IMR-90 (cell line): ENCODE measurements around the gene MAML2. TPM values are rescaled to one million over a fixed set of nuclear protein-coding genes. Genes with fewer than 3 reads are reported as not detected.

Experiments used
- ATAC-seq: fragments of 200-7000 bp; cut with Tn5 transposase; 2 replicates; pipeline ENCODE4 v1.9.1; 2020; ENCODE audit warnings: low read depth, mild to moderate bottlenecking, moderate library complexity
- BruUV-seq: library from RNA; stranded (reverse); fragments of 400-500 nt; replicated peaks from 2 replicates; lab custom pipeline; 2021; lab: Mats Ljungman, UMichigan
- CTCF ChIA-PET: fragments of 300-600 bp; formaldehyde crosslinking; extraction: SDS; loops from one replicate; lab custom pipeline; 2021; ENCODE audit warnings: antibody characterized with exemption; lab: Yijun Ruan, JAX
- POLR2A ChIA-PET: fragments of 300-600 bp; sonication (Branson Sonifier 250); formaldehyde crosslinking; loops from one replicate; lab custom pipeline; 2022; ENCODE audit warnings: antibody characterized with exemption; ENCODE audit not compliant: unreplicated experiment; lab: Charles Lee
- DNase-seq: peaks from one replicate; pipeline ENCODE4 v3.0.0; 2013
- H2AFZ ChIP-seq: replicated peaks from 2 replicates; pipeline ENCODE3; 2013; ENCODE audit warnings: low read length, mild to moderate bottlenecking; ENCODE audit not compliant: poor library complexity
- H2AK5ac ChIP-seq: 2 replicates; pipeline ENCODE4 v1.6.1; 2013; ENCODE audit warnings: low read depth, low read length, inconsistent platforms
- H2AK9ac ChIP-seq: replicated peaks from 2 replicates; pipeline ENCODE3; 2013; ENCODE audit warnings: mild to moderate bottlenecking, low read depth, low read length, moderate library complexity; ENCODE audit not compliant: poor library complexity
- H2BK120ac ChIP-seq: 2 replicates; pipeline ENCODE4 v1.6.1; 2013; ENCODE audit warnings: low read depth, low read length, inconsistent platforms
- H2BK15ac ChIP-seq: 3 replicates; pipeline ENCODE4 v1.6.1; 2013; ENCODE audit warnings: low read depth, low read length, inconsistent platforms
- H2BK20ac ChIP-seq: 2 replicates; pipeline ENCODE4 v1.6.1; 2013; ENCODE audit warnings: low read depth, mild to moderate bottlenecking, inconsistent platforms, low read length, moderate library complexity
- H2BK5ac ChIP-seq: 2 replicates; pipeline ENCODE4 v1.6.1; 2013; ENCODE audit warnings: mild to moderate bottlenecking, low read depth, low read length, inconsistent platforms; ENCODE audit not compliant: poor library complexity, severe bottlenecking
- H3K14ac ChIP-seq: replicated peaks from 2 replicates; pipeline ENCODE4 v1.6.1; 2013; ENCODE audit warnings: low read depth, low read length, inconsistent platforms
- H3K18ac ChIP-seq: 2 replicates; pipeline ENCODE4 v1.6.1; 2013; ENCODE audit warnings: low read depth, low read length, control low read depth
- H3K23ac ChIP-seq: 2 replicates; pipeline ENCODE4 v1.6.1; 2013; ENCODE audit warnings: low read depth, low read length, inconsistent platforms
- H3K27ac ChIP-seq: 2 replicates; pipeline ENCODE4 v1.5.1; 2013; ENCODE audit warnings: mild to moderate bottlenecking, control low read depth, low read length; ENCODE audit not compliant: insufficient read depth
- H3K27me3 ChIP-seq: 2 replicates; pipeline ENCODE4 v1.6.1; 2013; ENCODE audit warnings: low read length; ENCODE audit not compliant: control insufficient read depth, insufficient read depth
- H3K36me3 ChIP-seq: 2 replicates; pipeline ENCODE4 v1.6.1; 2013; ENCODE audit warnings: low read length, mixed read lengths; ENCODE audit not compliant: control insufficient read depth, insufficient read depth
- H3K4ac ChIP-seq: 2 replicates; pipeline ENCODE4 v1.6.1; 2013; ENCODE audit warnings: low read depth, low read length, inconsistent platforms
- H3K4me1 ChIP-seq: 2 replicates; pipeline ENCODE4 v1.6.1; 2013; ENCODE audit warnings: low read length, mixed read lengths; ENCODE audit not compliant: control insufficient read depth, insufficient read depth
- H3K4me2 ChIP-seq: 2 replicates; pipeline ENCODE4 v1.6.1; 2013; ENCODE audit warnings: low read depth, mild to moderate bottlenecking, control low read depth, low read length, moderate library complexity
- H3K4me3 ChIP-seq: 2 replicates; pipeline ENCODE4 v1.5.1; 2013; ENCODE audit warnings: low read depth, mild to moderate bottlenecking, control low read depth, low read length, moderate library complexity; ENCODE audit not compliant: insufficient read depth
- H3K56ac ChIP-seq: 2 replicates; pipeline ENCODE4 v1.6.1; 2013; ENCODE audit warnings: low read length, inconsistent platforms; ENCODE audit not compliant: insufficient read depth; ENCODE audit errors: extremely low read depth
- H3K79me1 ChIP-seq, 2 experiments: 2 replicates each; pipeline ENCODE4 v1.6.1; 2013; ENCODE audit warnings: low read length in 2 of 2, inconsistent platforms in 1 of 2, low read depth in 1 of 2
- H3K9ac ChIP-seq: 2 replicates; pipeline ENCODE4 v1.6.1; 2013; ENCODE audit warnings: low read depth, low read length, control low read depth
- H3K9me1 ChIP-seq: 2 replicates; pipeline ENCODE4 v1.6.1; 2013; ENCODE audit warnings: low read length, inconsistent platforms; ENCODE audit not compliant: insufficient read depth
- H3K9me3 ChIP-seq: 2 replicates; pipeline ENCODE4 v1.6.1; 2013; ENCODE audit warnings: low read length; ENCODE audit not compliant: control insufficient read depth, insufficient read depth
- H4K20me1 ChIP-seq: 2 replicates; pipeline ENCODE4 v1.6.1; 2013; ENCODE audit warnings: low read length, inconsistent platforms; ENCODE audit not compliant: insufficient read depth
- H4K5ac ChIP-seq: 2 replicates; pipeline ENCODE4 v1.6.1; 2013; ENCODE audit warnings: mild to moderate bottlenecking, low read depth, low read length, control low read depth
- H4K8ac ChIP-seq, 2 experiments: 2 replicates each; pipeline ENCODE4 v1.6.1; 2013; ENCODE audit warnings: low read depth in 2 of 2, low read length in 2 of 2, control low read depth in 1 of 2, inconsistent platforms in 1 of 2
- H4K91ac ChIP-seq: 2 replicates; pipeline ENCODE4 v1.6.1; 2013; ENCODE audit warnings: low read depth, low read length, inconsistent platforms; ENCODE audit not compliant: insufficient read depth
- MAZ ChIP-seq: IDR thresholded peaks from 2 replicates; pipeline ENCODE4 v1.6.1; 2012; ENCODE audit warnings: low read depth, mild to moderate bottlenecking, low read length, improper control_type of control experiment, moderate library complexity, borderline replicate concordance
- dilution Hi-C: fragments of 300-500 bp; cut with HindIII; formaldehyde crosslinking; loops from one replicate; pipeline ENCODE4 v1.14.3; 2018; ENCODE audit warnings: low sequenced_read_pairs; ENCODE audit not compliant: unreplicated experiment
- in situ Hi-C: fragments of 300-500 bp; cut with MboI; formaldehyde crosslinking; loops from 3 replicates; pipeline ENCODE4 v1.14.3; 2019; ENCODE audit warnings: low sequenced_read_pairs, inconsistent platforms, mixed read lengths
- intact Hi-C: fragments of 100-400 bp; cut with micrococcal nuclease; formaldehyde crosslinking; loops from 2 replicates; pipeline ENCODE4 v1.10.0; 2022
- polyA plus RNA-seq, 3 experiments: library from polyadenylated mRNA; depleted of rRNA; stranded (reverse); fragments of >200 nt; gene quantifications; 2 replicates each; pipeline ENCODE4 v1.2.3, GENCODE V29; 2012; ENCODE audit warnings: low replicate concordance in 1 of 3
- total RNA-seq: library from RNA; depleted of rRNA; stranded (reverse); fragments of >200 nt; gene quantifications from 2 replicates; pipeline ENCODE4 v1.2.3, GENCODE V29; 2012
- TF ChIP-seq, protein P1 (sequence below): fragments of 150-350 bp; IDR thresholded peaks from 2 replicates; pipeline ENCODE4 v1.6.1; 2017; ENCODE audit warnings: mild to moderate bottlenecking, antibody characterized with exemption, low read length, low read depth

Gene MAML2
- total and polyA plus RNA-seq, 2 of the 4 experiments (the other 2 are of a cell fraction), result 15.0 to 19.5 TPM

DNA sequence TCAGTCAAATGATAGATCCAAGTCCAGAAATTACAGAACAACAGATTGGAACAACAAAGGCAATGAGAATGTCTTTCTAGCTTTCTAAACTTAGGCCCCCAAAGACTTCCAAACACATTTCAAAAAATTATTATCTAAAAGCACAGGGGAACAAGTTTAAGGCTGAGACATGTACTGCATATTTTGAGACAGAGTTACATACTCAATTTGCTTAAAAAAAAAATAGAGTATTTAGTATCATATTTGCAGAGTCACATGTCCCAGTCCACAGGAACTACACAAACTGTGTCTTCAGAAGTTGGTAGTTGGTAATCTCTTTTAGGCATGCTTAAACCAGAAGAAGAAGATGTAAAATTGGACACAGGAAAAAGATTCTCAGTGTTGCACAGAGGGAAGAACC, 127.2 kb downstream of the MAML2 start:
- no peak overlapping the region for H3K4me2 ChIP-seq
- peak overlapping the region; percentile 75 for H3K14ac ChIP-seq
- H4K91ac ChIP-seq, result peak overlapping the region; percentile 63; the same call in 1 of the 2 replicates
- H2AK5ac ChIP-seq, result no peak overlapping the region
- H3K4me3 ChIP-seq, result no peak overlapping the region
- peak overlapping the region; percentile 77; the same call in 1 of the 2 replicates for H3K23ac ChIP-seq
- H3K79me1 ChIP-seq, result peaks cover 34 to 75% of the 10 kb centered on the region in 2 experiments
- H3K9me3 ChIP-seq, result no peaks in the 10 kb centered on the region
- intact Hi-C loops, result loop anchor here (10.0 kb wide), 1 partner anchor 161 kb away; no protein-coding TSS in a partner anchor
- in situ Hi-C loops, result no loop called here
- no peaks in the 10 kb centered on the region for H3K36me3 ChIP-seq
- no peak overlapping the region for H3K9ac ChIP-seq
- peaks cover 26% of the 10 kb centered on the region for H3K9me1 ChIP-seq
- peak overlapping the region; percentile 69; the same call in 2 of the 3 replicates for H2BK15ac ChIP-seq
- H4K20me1 ChIP-seq, result no peaks in the 10 kb centered on the region
- peak overlapping the region; percentile 23; the same call in 1 of the 2 replicates for H2BK120ac ChIP-seq
- no peaks in the 10 kb centered on the region for H3K27me3 ChIP-seq
- H2AK9ac ChIP-seq, result no peak overlapping the region
- no peak overlapping the region; the same call in 1 of the 2 replicates for H2BK20ac ChIP-seq
- ChIA-PET POLR2A (interaction anchor here (0.7 kb wide), 1 partner anchor 122 kb away, joined by 3 read pairs; no protein-coding TSS in a partner anchor), CTCF (interaction anchor here (3.9 kb wide), 1 partner anchor 127 kb away, joined by 17 read pairs; the partner anchor contains the start of gene MAML2)
- no peak for DNase-seq
- H4K5ac ChIP-seq, result peak overlapping the region; percentile 79; the same call in 1 of the 2 replicates
- no peak for TF ChIP-seq MAZ
- TF ChIP-seq, protein P1, sequence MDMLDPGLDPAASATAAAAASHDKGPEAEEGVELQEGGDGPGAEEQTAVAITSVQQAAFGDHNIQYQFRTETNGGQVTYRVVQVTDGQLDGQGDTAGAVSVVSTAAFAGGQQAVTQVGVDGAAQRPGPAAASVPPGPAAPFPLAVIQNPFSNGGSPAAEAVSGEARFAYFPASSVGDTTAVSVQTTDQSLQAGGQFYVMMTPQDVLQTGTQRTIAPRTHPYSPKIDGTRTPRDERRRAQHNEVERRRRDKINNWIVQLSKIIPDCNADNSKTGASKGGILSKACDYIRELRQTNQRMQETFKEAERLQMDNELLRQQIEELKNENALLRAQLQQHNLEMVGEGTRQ, result peak; percentile 53; the same call in 1 of the 2 replicates
- H2BK5ac ChIP-seq, result peak overlapping the region; percentile 87
- peaks cover 39% of the 10 kb centered on the region for H3K4me1 ChIP-seq
- ATAC-seq, result no peak
- 0 out of 2 replicates have a peak overlapping the region, but pooled peaks have one; percentile 17 for H3K56ac ChIP-seq
- dilution Hi-C loops, result no loop called here
- peak overlapping the region; percentile 42 to 55; a peak in 2 of 4 replicates for H4K8ac ChIP-seq
- H3K27ac ChIP-seq, result peak overlapping the region; percentile 88; the same call in 1 of the 2 replicates
- no peak overlapping the region for H2AFZ ChIP-seq
- no TSS peak for BruUV-seq
- H3K4ac ChIP-seq, result peak overlapping the region; percentile 66
- peak overlapping the region; percentile 66 for H3K18ac ChIP-seq
